Measurements from ENCODE around the gene SERPINB12.

DNA sequence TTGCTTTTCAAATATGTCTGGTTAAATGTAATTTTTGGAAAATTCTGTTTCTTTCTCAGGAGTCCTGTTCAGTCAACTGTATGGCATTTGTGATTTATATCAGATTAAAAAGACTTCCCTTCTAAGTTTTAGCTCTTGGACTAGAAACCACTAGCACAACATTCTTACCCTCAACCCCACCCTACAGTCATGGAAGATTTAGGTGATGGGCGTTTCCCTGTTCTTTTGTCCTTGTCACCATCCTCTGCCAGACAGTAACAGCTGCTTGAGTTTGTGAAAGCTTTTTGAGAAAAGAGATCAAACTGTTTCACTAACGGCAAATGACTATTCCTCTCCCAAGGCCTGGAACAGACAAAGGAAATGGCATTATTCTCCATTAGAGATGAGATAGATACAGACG, 33.6 kb upstream of the SERPINB12 start:
- TF ChIP-seq POLR2A (IDR thresholded peaks at IDR 0.05; ENCODE audit: low read length) = no peak
- TF ChIP-seq GATA1 (IDR thresholded peaks at IDR 0.05; ENCODE audit: low read depth, low read length) = no peak

All from erythroblast (primary cell).